ENCODE data around the gene CNDP2. TPM values are rescaled to one million over a fixed set of nuclear protein-coding genes. Genes with fewer than 3 reads are reported as not detected.

The CNDP2 gene
- total and polyA plus RNA-seq, 2 experiments from 2014 or later = 40.5 to 72.2 TPM

DNA sequence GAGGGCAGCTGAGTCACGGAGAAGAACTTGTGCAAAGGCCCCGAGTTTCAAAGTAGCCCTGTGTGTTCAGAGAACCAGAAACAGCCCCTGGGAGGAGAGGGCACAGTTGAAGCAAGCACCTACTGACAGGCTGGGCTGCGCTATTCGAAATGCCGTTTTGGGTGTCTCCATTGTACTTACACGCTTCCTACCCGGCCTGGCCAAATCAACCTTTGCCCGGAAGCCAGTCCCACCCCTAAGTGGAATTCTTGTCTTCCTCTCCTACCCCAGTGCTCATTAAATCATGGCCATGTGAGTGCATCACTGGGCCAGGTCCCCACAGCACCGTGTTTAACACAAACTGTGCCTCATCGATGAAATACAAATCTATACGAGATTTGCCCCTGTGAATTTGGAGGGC, 45.0 kb upstream of the CNDP2 start:
- H3K27me3 ChIP-seq (replicated peaks; ENCODE audit: insufficient read depth) = peaks cover 22% of the 10 kb centered on the region

GRCh38 chr18:74453016-74453566, 43.1 kb upstream of the CNDP2 start:
- H3K36me3 ChIP-seq (ENCODE audit: low read depth) = no peaks in the 10 kb centered on the region
- no peak overlapping the region for H2AFZ ChIP-seq
- H3K9me2 ChIP-seq (ENCODE audit: insufficient read depth) = no peaks in the 10 kb centered on the region
- no peak overlapping the region for H3K4me2 ChIP-seq (ENCODE audit: unreplicated experiment)
- H3K4me3 ChIP-seq = no peak overlapping the region
- TF ChIP-seq EZH2 (IDR thresholded peaks at IDR 0.05; ENCODE audit: insufficient read depth, poor library complexity, severe bottlenecking) (no peak), EZH2phosphoT487 (IDR thresholded peaks at IDR 0.05; ENCODE audit: insufficient read depth, low read depth) (no peak)
- 56 to 60% methylated on average over 7 of the region's 7 CpGs for WGBS, 2 experiments (ENCODE audit: low coverage in 1 of 2, low lambda C conversion rate in 2 of 2, missing lambda C conversion rate in 2 of 2)
- H3K9ac ChIP-seq = no peak overlapping the region
- H3F3A ChIP-seq (ENCODE audit: insufficient read depth) = no peaks in the 10 kb centered on the region
- H3K4me1 ChIP-seq (ENCODE audit: insufficient read depth) = no peaks in the 10 kb centered on the region
- no peak for DNase-seq
- no peak overlapping the region for H3K27ac ChIP-seq
- H4K20me1 ChIP-seq (ENCODE audit: insufficient read depth) = no peaks in the 10 kb centered on the region
- H3K27me3 ChIP-seq (replicated peaks; ENCODE audit: insufficient read depth) = peaks cover 32% of the 10 kb centered on the region
- H3K79me2 ChIP-seq (ENCODE audit: insufficient read depth) = no peaks in the 10 kb centered on the region
- no peaks in the 10 kb centered on the region for H3K9me3 ChIP-seq (ENCODE audit: low read depth)
- in situ Hi-C loops (cut with MboI) = no loop called here

More for the DNA sequence above, 45.0 kb upstream of the CNDP2 start:
- Histone ChIP-seq H2AFZ (no peak overlapping the region), H3K36me3 (ENCODE audit: low read depth) (no peaks in the 10 kb centered on the region), H3K4me2 (ENCODE audit: unreplicated experiment) (no peak overlapping the region), H3K9me2 (ENCODE audit: insufficient read depth) (no peaks in the 10 kb centered on the region), H3K4me1 (ENCODE audit: insufficient read depth) (no peaks in the 10 kb centered on the region), H3F3A (ENCODE audit: insufficient read depth) (no peaks in the 10 kb centered on the region), H3K79me2 (ENCODE audit: insufficient read depth) (no peaks in the 10 kb centered on the region), H4K20me1 (ENCODE audit: insufficient read depth) (no peaks in the 10 kb centered on the region), H3K27ac (no peak overlapping the region), H3K4me3 (no peak overlapping the region), H3K9me3 (ENCODE audit: low read depth) (no peaks in the 10 kb centered on the region), H3K9ac (no peak overlapping the region)
- WGBS, 2 experiments (ENCODE audit: low coverage in 1 of 2, low lambda C conversion rate in 2 of 2, missing lambda C conversion rate in 2 of 2) = 65 to 67% methylated on average over 11 of the region's 11 CpGs
- in situ Hi-C loops (cut with MboI) = no loop called here
- TF ChIP-seq EZH2 (IDR thresholded peaks at IDR 0.05; ENCODE audit: insufficient read depth, poor library complexity, severe bottlenecking) (no peak), EZH2phosphoT487 (IDR thresholded peaks at IDR 0.05; ENCODE audit: insufficient read depth, low read depth) (no peak)
- DNase-seq = no peak

DNA sequence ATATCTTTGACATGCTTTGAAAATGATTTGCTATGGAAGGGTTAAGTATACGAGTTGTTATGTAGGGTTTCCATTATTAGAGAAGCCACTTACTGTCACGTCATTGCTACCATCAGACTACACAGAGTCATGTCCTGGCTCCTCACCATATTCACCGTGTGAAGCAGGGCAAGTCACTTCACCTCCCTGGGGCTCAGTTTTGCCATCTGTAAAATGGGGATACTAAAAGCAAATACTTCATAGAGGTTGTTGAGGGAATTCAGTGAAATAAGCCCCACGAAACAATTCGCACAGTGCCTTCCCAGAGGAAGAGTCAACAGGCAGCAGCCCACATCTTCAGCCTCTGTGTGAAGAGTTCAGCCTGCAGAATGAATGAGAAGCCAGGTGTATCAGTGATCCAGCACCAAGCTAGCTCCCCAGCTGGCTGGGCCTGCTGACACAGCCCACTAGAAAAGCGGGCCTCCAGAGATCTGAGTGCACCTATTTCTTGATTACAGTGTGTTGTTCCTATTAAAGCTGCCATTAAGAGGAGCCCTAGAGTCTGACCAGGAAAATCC, 42.4 kb upstream of the CNDP2 start:
- TF ChIP-seq EZH2 (IDR thresholded peaks at IDR 0.05; ENCODE audit: insufficient read depth, poor library complexity, severe bottlenecking) = no peak
- no peak for TF ChIP-seq EZH2phosphoT487 (IDR thresholded peaks at IDR 0.05; ENCODE audit: insufficient read depth, low read depth)
- H3K79me2 ChIP-seq (ENCODE audit: insufficient read depth) = no peaks in the 10 kb centered on the region
- H4K20me1 ChIP-seq (ENCODE audit: insufficient read depth) = no peaks in the 10 kb centered on the region
- no peak overlapping the region for H3K27ac ChIP-seq
- H3K9me2 ChIP-seq (ENCODE audit: insufficient read depth) = no peaks in the 10 kb centered on the region
- H3K9me3 ChIP-seq (ENCODE audit: low read depth) = no peaks in the 10 kb centered on the region
- in situ Hi-C loops (cut with MboI) = no loop called here
- peaks cover 38% of the 10 kb centered on the region for H3K27me3 ChIP-seq (replicated peaks; ENCODE audit: insufficient read depth)
- H3K9ac ChIP-seq = no peak overlapping the region
- WGBS, 2 experiments (ENCODE audit: low coverage in 1 of 2, low lambda C conversion rate in 2 of 2, missing lambda C conversion rate in 2 of 2) = 50 to 52% methylated on average over 6 of the region's 6 CpGs
- DNase-seq = no peak
- no peaks in the 10 kb centered on the region for H3F3A ChIP-seq (ENCODE audit: insufficient read depth)
- no peak overlapping the region for H3K4me2 ChIP-seq (ENCODE audit: unreplicated experiment)
- H3K4me3 ChIP-seq = no peak overlapping the region
- H2AFZ ChIP-seq = no peak overlapping the region
- H3K36me3 ChIP-seq (ENCODE audit: low read depth) = no peaks in the 10 kb centered on the region
- no peaks in the 10 kb centered on the region for H3K4me1 ChIP-seq (ENCODE audit: insufficient read depth)

GRCh38 chr18:74454279-74454751, 41.8 kb upstream of the CNDP2 start:
- Histone ChIP-seq H3K27ac (no peak overlapping the region), H3K79me2 (ENCODE audit: insufficient read depth) (no peaks in the 10 kb centered on the region), H3F3A (ENCODE audit: insufficient read depth) (no peaks in the 10 kb centered on the region), H2AFZ (no peak overlapping the region), H3K9me3 (ENCODE audit: low read depth) (no peaks in the 10 kb centered on the region), H4K20me1 (ENCODE audit: insufficient read depth) (no peaks in the 10 kb centered on the region), H3K9me2 (ENCODE audit: insufficient read depth) (no peaks in the 10 kb centered on the region), H3K4me2 (ENCODE audit: unreplicated experiment) (no peak overlapping the region), H3K36me3 (ENCODE audit: low read depth) (no peaks in the 10 kb centered on the region), H3K27me3 (replicated peaks; ENCODE audit: insufficient read depth) (peaks cover 44% of the 10 kb centered on the region), H3K4me1 (ENCODE audit: insufficient read depth) (no peaks in the 10 kb centered on the region), H3K4me3 (no peak overlapping the region), H3K9ac (no peak overlapping the region)
- in situ Hi-C loops (cut with MboI) = no loop called here
- no peak for TF ChIP-seq EZH2phosphoT487 (IDR thresholded peaks at IDR 0.05; ENCODE audit: insufficient read depth, low read depth)
- TF ChIP-seq EZH2 (IDR thresholded peaks at IDR 0.05; ENCODE audit: insufficient read depth, poor library complexity, severe bottlenecking) = no peak
- no peak for DNase-seq
- 70 to 77% methylated on average over 9 of the region's 9 CpGs for WGBS, 2 experiments (ENCODE audit: low coverage in 1 of 2, low lambda C conversion rate in 2 of 2, missing lambda C conversion rate in 2 of 2)
